Thyroid gland (tissue), 4 donors: ENCODE results near the gene KLHL25.

Experiments
- CTCF ChIP-seq, 6 experiments: fragments of 200-600 bp in 3 of 6; fragments of 450-650 bp in 3 of 6; sonication (generic) in 3 of 6; IDR thresholded peaks; one replicate each; pipeline ENCODE4 v1.5.1; 2016 to 2019; ENCODE audit warnings: antibody characterized with exemption in 6 of 6, mild to moderate bottlenecking in 2 of 6, inconsistent platforms in 1 of 6, moderate library complexity in 1 of 6
- POLR2A ChIP-seq, 2 donors: fragments of 450-650 bp; IDR thresholded peaks; one replicate each; pipeline ENCODE4 v1.6.1; 2017; ENCODE audit warnings: antibody characterized with exemption in 2 of 2, mild to moderate bottlenecking in 2 of 2, moderate library complexity in 1 of 2

GRCh38 chr15:85761635-85762034 lies 33.1 kb downstream of the KLHL25 start:
- no peak for TF ChIP-seq CTCF (IDR thresholded peaks at IDR 0.05)
- TF ChIP-seq POLR2A (IDR thresholded peaks at IDR 0.05) = no peak
